Parathyroid adenoma (tissue), 2 donors: ENCODE results near the gene GNAS.
A peak's percentile ranks its signal among the peaks of the same experiment; 100 is the strongest.

Experiments
- H2AFZ ChIP-seq: fragments of 300-600 bp; sonication (generic); one replicate; pipeline ENCODE4 v1.7.0; 2017; ENCODE audit warnings: antibody characterized with exemption, mild to moderate bottlenecking
- H3K27ac ChIP-seq: fragments of 300-600 bp; sonication (generic); one replicate; pipeline ENCODE4 v1.7.0; 2017
- H3K27me3 ChIP-seq: fragments of 300-600 bp; sonication (generic); one replicate; pipeline ENCODE4 v1.7.0; 2017; ENCODE audit warnings: low read length; ENCODE audit not compliant: control insufficient read depth, insufficient read depth
- H3K36me3 ChIP-seq: fragments of 300-600 bp; sonication (generic); one replicate; pipeline ENCODE4 v1.7.0; 2017; ENCODE audit warnings: low read length; ENCODE audit not compliant: control insufficient read depth, insufficient read depth
- H3K4me1 ChIP-seq: fragments of 300-600 bp; sonication (generic); one replicate; pipeline ENCODE4 v1.7.0; 2017; ENCODE audit warnings: control low read depth
- H3K4me2 ChIP-seq: fragments of 300-600 bp; sonication (generic); one replicate; pipeline ENCODE4 v1.7.0; 2017; ENCODE audit warnings: low read length
- H3K4me3 ChIP-seq: fragments of 300-600 bp; sonication (generic); one replicate; pipeline ENCODE4 v1.7.0; 2017; ENCODE audit warnings: low read depth, low read length
- H3K79me2 ChIP-seq: fragments of 300-600 bp; sonication (generic); one replicate; pipeline ENCODE4 v1.7.0; 2017; ENCODE audit warnings: control low read depth
- H3K9ac ChIP-seq: fragments of 300-600 bp; sonication (generic); one replicate; pipeline ENCODE4 v1.7.0; 2017; ENCODE audit warnings: mild to moderate bottlenecking
- H3K9me3 ChIP-seq: fragments of 300-600 bp; sonication (generic); one replicate; pipeline ENCODE4 v1.7.0; 2017; ENCODE audit warnings: low read length; ENCODE audit not compliant: control insufficient read depth
- CTCF ChIP-seq: fragments of 300-600 bp; sonication (generic); IDR thresholded peaks from one replicate; pipeline ENCODE4 v1.7.0; 2017; ENCODE audit warnings: antibody characterized with exemption, mild to moderate bottlenecking
- donor health status: primary hyperparathyroidism.

Gene GNAS

GRCh38 chr20:58895448-58896180 is 43.1 kb downstream of the GNAS start:
- TF ChIP-seq CTCF, result no peak
- Histone ChIP-seq H3K4me1 (peaks cover 38% of the 10 kb centered on the region), H2AFZ (no peak overlapping the region), H3K27ac (peak overlapping the region; percentile 29), H3K36me3 (no peaks in the 10 kb centered on the region), H3K9ac (no peak overlapping the region), H3K9me3 (no peaks in the 10 kb centered on the region), H3K4me3 (no peak overlapping the region), H3K79me2 (peaks cover 77% of the 10 kb centered on the region), H3K27me3 (no peaks in the 10 kb centered on the region), H3K4me2 (peak overlapping the region; percentile 60)

GRCh38 chr20:58896820-58897219 is 44.3 kb downstream of the GNAS start:
- Histone ChIP-seq H2AFZ (no peak overlapping the region), H3K79me2 (peaks cover 87% of the 10 kb centered on the region), H3K9me3 (no peaks in the 10 kb centered on the region), H3K27me3 (no peaks in the 10 kb centered on the region), H3K4me2 (no peak overlapping the region), H3K27ac (peak overlapping the region; percentile 61), H3K4me1 (peaks cover 38% of the 10 kb centered on the region), H3K36me3 (no peaks in the 10 kb centered on the region), H3K9ac (no peak overlapping the region), H3K4me3 (peak overlapping the region; percentile 6)
- no peak for TF ChIP-seq CTCF

DNA sequence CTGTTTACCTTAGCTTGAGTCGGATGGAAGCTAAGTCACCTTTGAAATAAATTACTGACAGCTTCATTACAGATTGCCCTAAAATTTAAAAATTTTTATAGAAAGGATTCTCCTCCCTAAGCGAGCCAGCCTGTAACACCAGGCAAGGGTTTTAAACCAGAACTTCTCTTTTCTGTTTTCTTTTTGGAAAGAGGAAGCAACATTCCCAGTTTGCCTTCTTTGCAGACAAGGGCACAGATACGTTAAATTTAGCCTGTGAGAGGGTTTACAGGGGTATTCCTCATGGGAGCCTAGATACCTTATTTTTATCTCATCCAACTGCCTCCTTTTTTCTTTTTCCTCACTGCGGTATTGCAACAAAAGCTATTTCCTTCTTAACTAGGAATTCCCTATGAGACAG is 45.0 kb downstream of the GNAS start:
- Histone ChIP-seq H3K27ac (peak overlapping the region; percentile 61), H3K4me1 (peaks cover 38% of the 10 kb centered on the region)
- no peak for TF ChIP-seq CTCF

DNA sequence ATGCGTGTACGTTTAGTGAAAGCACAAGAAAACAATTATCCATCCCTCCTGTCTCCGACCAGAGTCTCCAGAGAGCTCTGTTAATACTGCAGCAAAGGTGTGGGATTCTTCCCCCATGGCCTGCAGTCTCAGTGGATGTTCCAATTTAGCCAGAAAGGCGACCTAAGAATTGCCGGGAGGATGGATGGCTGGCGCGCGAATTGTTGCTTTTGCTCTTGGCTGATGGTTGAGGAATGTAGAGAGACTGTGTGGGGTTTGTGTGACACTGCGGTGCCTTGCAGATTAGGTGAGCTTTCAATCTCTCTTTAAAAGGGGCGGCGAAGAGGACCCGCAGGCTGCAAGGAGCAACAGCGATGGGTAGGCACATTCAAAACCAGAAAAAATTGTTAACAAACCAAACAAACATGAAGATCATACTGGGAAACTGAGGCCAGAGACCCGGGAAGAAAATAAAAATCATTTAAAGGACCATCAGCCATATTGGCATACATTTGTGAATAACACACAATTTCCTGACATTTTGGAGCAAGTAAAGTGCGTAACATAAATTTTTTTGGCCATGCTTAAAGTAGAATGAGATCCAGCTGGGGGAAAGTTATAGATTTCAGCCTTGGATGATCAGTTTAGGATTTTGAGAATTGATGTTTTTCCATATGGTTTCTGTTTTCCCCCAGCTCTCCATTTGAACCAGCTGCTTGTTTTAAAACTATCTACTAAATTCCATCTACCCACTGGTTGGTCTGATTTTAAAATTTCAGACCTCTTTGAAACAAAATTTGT is 46.3 kb downstream of the GNAS start:
- no peak overlapping the region for H3K4me3 ChIP-seq

More for the DNA sequence above, 45.0 kb downstream of the GNAS start:
- H3K4me2 ChIP-seq, result no peak overlapping the region
- H2AFZ ChIP-seq, result no peak overlapping the region
- H3K9ac ChIP-seq, result no peak overlapping the region
- no peaks in the 10 kb centered on the region for H3K36me3 ChIP-seq
- H3K27me3 ChIP-seq, result no peaks in the 10 kb centered on the region
- no peak overlapping the region for H3K4me3 ChIP-seq
- no peaks in the 10 kb centered on the region for H3K9me3 ChIP-seq
- peaks cover 91% of the 10 kb centered on the region for H3K79me2 ChIP-seq

More for the DNA sequence above, 46.3 kb downstream of the GNAS start:
- Histone ChIP-seq H3K79me2 (peaks cover 88% of the 10 kb centered on the region), H3K9ac (no peak overlapping the region), H3K27ac (no peak overlapping the region), H3K4me2 (no peak overlapping the region), H2AFZ (no peak overlapping the region), H3K4me1 (peaks cover 34% of the 10 kb centered on the region), H3K9me3 (no peaks in the 10 kb centered on the region), H3K27me3 (no peaks in the 10 kb centered on the region), H3K36me3 (no peaks in the 10 kb centered on the region)
- no peak for TF ChIP-seq CTCF
